CD14-positive monocyte (primary cell): Measurements from ENCODE around the gene SUZ12. TPM values are rescaled to one million over a fixed set of nuclear protein-coding genes. Genes with fewer than 3 reads are reported as not detected.
"Not testable (repeated sequence)": the region's sequence is repeated elsewhere in the genome, so short reads cannot be mapped to it uniquely, and the experiment has no call there.

ENCODE experiments used
- DNase-seq, 3 donors: peaks; one replicate each; pipeline ENCODE4 v3.0.0-alpha.2; 2011 to 2022
- H2AFZ ChIP-seq: 2 replicates; pipeline ENCODE4 v1.6.0; 2012; ENCODE audit warnings: mild to moderate bottlenecking, low read depth, low read length, inconsistent platforms; ENCODE audit not compliant: insufficient read depth, poor library complexity, severe bottlenecking
- H3K27ac ChIP-seq, 2 donors: 1 replicate in 1 of 2; 2 replicates in 1 of 2; pipeline ENCODE4 v1.5.1; 2012 to 2013; ENCODE audit warnings: low read length in 2 of 2, control low read depth in 1 of 2, inconsistent platforms in 1 of 2, low read depth in 1 of 2, mild to moderate bottlenecking in 1 of 2
- H3K27me3 ChIP-seq, 2 donors: one replicate each; pipeline versions ENCODE4 v1.6.0 to v1.6.1; 2011 to 2013; ENCODE audit warnings: low read length in 2 of 2; ENCODE audit not compliant: control insufficient read depth in 2 of 2, insufficient read depth in 2 of 2
- H3K36me3 ChIP-seq, 2 donors: replicated peaks in 1 of 2; 1 replicate in 1 of 2; 2 replicates in 1 of 2; pipeline versions ENCODE4 v1.5.1 to v1.6.1; 2012 to 2013; ENCODE audit warnings: low read length in 2 of 2, control low read depth in 1 of 2, inconsistent platforms in 1 of 2, mild to moderate bottlenecking in 1 of 2; ENCODE audit not compliant: insufficient read depth in 2 of 2, control insufficient read depth in 1 of 2
- H3K4me1 ChIP-seq, 2 donors: 1 replicate in 1 of 2; 2 replicates in 1 of 2; pipeline versions ENCODE4 v1.5.1 to v1.6.1; 2012 to 2013; ENCODE audit warnings: low read length in 2 of 2, control low read depth in 1 of 2, inconsistent platforms in 1 of 2, mild to moderate bottlenecking in 1 of 2, moderate library complexity in 1 of 2; ENCODE audit not compliant: insufficient read depth in 2 of 2, control insufficient read depth in 1 of 2
- H3K4me2 ChIP-seq: replicated peaks from 2 replicates; pipeline ENCODE3; 2012; ENCODE audit warnings: low read length, moderate library complexity, mild to moderate bottlenecking; ENCODE audit not compliant: poor library complexity, severe bottlenecking; ENCODE audit errors: extremely low read depth
- H3K4me3 ChIP-seq, 3 experiments: fragments of 200-600 bp in 1 of 3; sonication (generic) in 1 of 3; replicated peaks in 1 of 3; 1 replicate in 2 of 3; 2 replicates in 1 of 3; pipeline ENCODE4 v1.5.1; 2011 to 2013; ENCODE audit warnings: low read length in 3 of 3, mild to moderate bottlenecking in 3 of 3, control low read depth in 2 of 3, low read depth in 2 of 3, inconsistent platforms in 1 of 3, moderate library complexity in 1 of 3
- H3K79me2 ChIP-seq: 2 replicates; pipeline ENCODE4 v1.6.0; 2012; ENCODE audit warnings: mild to moderate bottlenecking, control low read depth, inconsistent platforms, low read length, moderate library complexity; ENCODE audit not compliant: insufficient read depth
- H3K9ac ChIP-seq: 2 replicates; pipeline ENCODE4 v1.6.0; 2017; ENCODE audit warnings: low read length, mild to moderate bottlenecking; ENCODE audit not compliant: insufficient read depth, poor library complexity, severe bottlenecking
- H3K9me3 ChIP-seq, 2 donors: replicated peaks in 1 of 2; 1 replicate in 1 of 2; 2 replicates in 1 of 2; pipeline versions ENCODE4 v1.5.1 to v1.6.1; 2012 to 2013; ENCODE audit warnings: low read length in 2 of 2, control low read depth in 1 of 2; ENCODE audit not compliant: control insufficient read depth in 1 of 2, insufficient read depth in 1 of 2
- H4K20me1 ChIP-seq: 2 replicates; pipeline ENCODE4 v1.6.0; 2012; ENCODE audit warnings: mild to moderate bottlenecking, low read length, control low read depth, moderate library complexity; ENCODE audit not compliant: insufficient read depth
- H3K27ac Mint-ChIP-seq, 7 donors: one replicate each; pipeline ENCODE4 v1.8.0; 2020; ENCODE audit warnings: mild to moderate bottlenecking in 7 of 7, mixed read lengths in 7 of 7, moderate library complexity in 6 of 7, inconsistent platforms in 2 of 7
- H3K27me3 Mint-ChIP-seq, 3 donors: one replicate each; pipeline ENCODE4 v1.8.0; 2021 to 2022; ENCODE audit warnings: low read depth in 3 of 3, mild to moderate bottlenecking in 3 of 3, mixed read lengths in 3 of 3, moderate library complexity in 3 of 3, inconsistent platforms in 1 of 3
- H3K36me3 Mint-ChIP-seq, 2 donors: one replicate each; pipeline ENCODE4 v1.8.0; 2020; ENCODE audit warnings: mixed read lengths in 2 of 2, inconsistent platforms in 1 of 2, mild to moderate bottlenecking in 1 of 2
- H3K4me1 Mint-ChIP-seq: one replicate; pipeline ENCODE4 v1.8.0; 2020; ENCODE audit warnings: mild to moderate bottlenecking, mixed read lengths
- H3K4me3 Mint-ChIP-seq, 2 donors: one replicate each; pipeline ENCODE4 v1.8.0; 2020; ENCODE audit warnings: mild to moderate bottlenecking in 2 of 2, mixed read lengths in 2 of 2, moderate library complexity in 1 of 2
- H3K9me3 Mint-ChIP-seq, 7 donors: one replicate each; pipeline ENCODE4 v1.8.0; 2020 to 2022; ENCODE audit warnings: mixed read lengths in 7 of 7, mild to moderate bottlenecking in 6 of 7, moderate library complexity in 6 of 7, inconsistent platforms in 2 of 7
- WGBS: methylation state at CpG from one replicate; pipeline ENCODE4 v1.1.5; 2013; ENCODE audit warnings: missing lambda C conversion rate; ENCODE audit not compliant: insufficient coverage; 5-methylcytosine and 5-hydroxymethylcytosine counted together
- intact Hi-C, 2 donors: fragments of 100-400 bp; cut with micrococcal nuclease; formaldehyde crosslinking; loops; one replicate each; pipeline versions ENCODE4 v1.15.0 to v1.15.1; 2023
- polyA plus RNA-seq, 3 donors: library from polyadenylated mRNA; depleted of rRNA in 1 of 3; unstranded in 2 of 3; stranded (reverse) in 1 of 3; fragments of 300-500 nt in 2 of 3; fragments of >200 nt in 1 of 3; fragmentation: Illumina TruSeq in 2 of 3; gene quantifications; 1 replicate in 2 of 3; 2 replicates in 1 of 3; pipeline ENCODE4 v1.2.3, GENCODE V29; 2012 to 2021
- TF ChIP-seq, protein P1 (sequence below): fragments of 200-600 bp; IDR thresholded peaks from one replicate; pipeline ENCODE4 v1.8.0; 2022; ENCODE audit warnings: antibody characterized with exemption, mild to moderate bottlenecking

Gene SUZ12
- polyA plus RNA-seq, 3 donors = 6.3 to 9.9 (median 7.9) TPM

- Mint-ChIP-seq H3K4me1 (peaks cover 2% of the 10 kb centered on the region), H3K27me3 (peaks cover 4 to 13% (median 4%) of the 10 kb centered on the region in 3 donors), H3K27ac (no peak overlapping the region), H3K4me3 (no peak overlapping the region), H3K36me3 (no peaks in the 10 kb centered on the region), H3K9me3 (no peaks in the 10 kb centered on the region)
- H4K20me1 ChIP-seq = no peaks in the 10 kb centered on the region
- no peaks in the 10 kb centered on the region for H3K27me3 ChIP-seq
- intact Hi-C loops = no loop called here
- TF ChIP-seq, protein P1, sequence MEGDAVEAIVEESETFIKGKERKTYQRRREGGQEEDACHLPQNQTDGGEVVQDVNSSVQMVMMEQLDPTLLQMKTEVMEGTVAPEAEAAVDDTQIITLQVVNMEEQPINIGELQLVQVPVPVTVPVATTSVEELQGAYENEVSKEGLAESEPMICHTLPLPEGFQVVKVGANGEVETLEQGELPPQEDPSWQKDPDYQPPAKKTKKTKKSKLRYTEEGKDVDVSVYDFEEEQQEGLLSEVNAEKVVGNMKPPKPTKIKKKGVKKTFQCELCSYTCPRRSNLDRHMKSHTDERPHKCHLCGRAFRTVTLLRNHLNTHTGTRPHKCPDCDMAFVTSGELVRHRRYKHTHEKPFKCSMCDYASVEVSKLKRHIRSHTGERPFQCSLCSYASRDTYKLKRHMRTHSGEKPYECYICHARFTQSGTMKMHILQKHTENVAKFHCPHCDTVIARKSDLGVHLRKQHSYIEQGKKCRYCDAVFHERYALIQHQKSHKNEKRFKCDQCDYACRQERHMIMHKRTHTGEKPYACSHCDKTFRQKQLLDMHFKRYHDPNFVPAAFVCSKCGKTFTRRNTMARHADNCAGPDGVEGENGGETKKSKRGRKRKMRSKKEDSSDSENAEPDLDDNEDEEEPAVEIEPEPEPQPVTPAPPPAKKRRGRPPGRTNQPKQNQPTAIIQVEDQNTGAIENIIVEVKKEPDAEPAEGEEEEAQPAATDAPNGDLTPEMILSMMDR = no peak
- no peaks in the 10 kb centered on the region for H3K4me1 ChIP-seq
- no peaks in the 10 kb centered on the region for H3K36me3 ChIP-seq
- H3K79me2 ChIP-seq = no peaks in the 10 kb centered on the region
- no peak overlapping the region for H3K9ac ChIP-seq
- no peak overlapping the region for H3K27ac ChIP-seq
- no peak for DNase-seq
- H3K4me3 ChIP-seq = no peak overlapping the region
- H2AFZ ChIP-seq = no peak overlapping the region
- no peak overlapping the region for H3K4me2 ChIP-seq
- H3K9me3 ChIP-seq = no peaks in the 10 kb centered on the region
Measured at GRCh38 chr17:31908386-31908785, 28.4 kb upstream of the SUZ12 start.

- H3K4me2 ChIP-seq, DNase-seq, H2AFZ ChIP-seq, H3K4me1 Mint-ChIP-seq, H3K9me3 Mint-ChIP-seq, H3K79me2 ChIP-seq, H3K9me3 ChIP-seq, H3K9ac ChIP-seq, H3K36me3 ChIP-seq, H3K36me3 Mint-ChIP-seq, H3K4me1 ChIP-seq, H3K4me3 Mint-ChIP-seq, H3K4me3 ChIP-seq, H4K20me1 ChIP-seq, intact Hi-C loops, H3K27ac ChIP-seq: not testable (repeated sequence)
- Mint-ChIP-seq H3K27me3 (peaks cover 13 to 21% (median 17%) of the 10 kb centered on the region in 3 donors), H3K27ac (peak overlapping the region in 1 of 7 donors; percentile 28)
- 67% methylated on average over 1 of the region's 6 CpGs for WGBS
- peaks cover 3 to 14% of the 10 kb centered on the region in 2 donors for H3K27me3 ChIP-seq
Measured at GRCh38 chr17:31912705-31913104, 24.1 kb upstream of the SUZ12 start.
